Stimulated activated CD4-positive, alpha-beta T cell treated with anti-CD3 and anti-CD28 coated beads, TNF-alpha, amount 100 ng/mL, for 4 hours (primary cell): ENCODE measurements around the gene SERHL2.
"Not testable (repeated sequence)": the region's sequence is repeated elsewhere in the genome, so short reads cannot be mapped to it uniquely, and the experiment has no call there.

Experiments
- DNase-seq, 3 experiments: peaks; one replicate each; pipeline ENCODE4 v3.0.0-alpha.2; 2020; ENCODE audit warnings: low read depth in 3 of 3

The SERHL2 gene

DNA sequence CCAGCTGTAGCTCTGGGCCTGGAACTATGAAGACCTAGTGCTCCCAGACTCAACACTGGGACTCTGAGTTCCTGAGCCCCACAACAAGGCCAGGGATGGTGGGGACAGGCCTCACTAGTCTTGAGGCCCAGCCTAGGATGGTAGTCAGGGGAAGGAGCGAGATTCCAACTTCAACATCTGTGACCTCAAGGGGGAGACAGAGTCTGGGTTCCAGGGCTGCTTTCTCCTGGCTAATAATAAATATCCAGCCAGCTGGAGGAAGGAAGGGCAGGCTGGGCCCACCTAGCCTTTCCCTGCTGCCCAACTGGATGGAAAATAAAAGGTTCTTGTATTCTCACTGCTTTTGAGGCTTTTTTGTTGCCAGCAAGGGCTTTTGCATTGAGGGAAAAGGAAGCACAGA is 20.3 kb downstream of the SERHL2 start:
- DNase-seq = not testable (repeated sequence)

DNA sequence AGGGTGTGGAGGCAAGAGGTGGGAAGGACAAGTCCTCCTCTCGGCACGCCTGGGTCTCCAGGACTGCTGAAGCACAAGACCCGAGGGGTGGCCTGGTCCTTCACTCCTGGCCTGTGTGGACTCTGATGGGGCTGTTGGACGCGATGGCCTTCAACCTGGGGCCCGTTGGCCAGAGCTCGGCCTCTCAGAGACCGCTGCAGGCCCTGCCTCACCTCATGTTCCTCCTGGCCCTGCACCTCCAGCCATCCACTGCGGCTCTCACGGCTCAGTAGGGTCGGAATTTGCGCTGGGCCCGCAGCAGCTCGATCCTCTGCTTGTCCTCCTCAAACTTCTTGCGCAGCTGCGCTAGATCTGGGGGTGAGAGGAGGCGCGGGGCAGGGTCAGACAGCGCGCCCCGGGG is 20.7 kb downstream of the SERHL2 start:
- not testable (repeated sequence) for DNase-seq

DNA sequence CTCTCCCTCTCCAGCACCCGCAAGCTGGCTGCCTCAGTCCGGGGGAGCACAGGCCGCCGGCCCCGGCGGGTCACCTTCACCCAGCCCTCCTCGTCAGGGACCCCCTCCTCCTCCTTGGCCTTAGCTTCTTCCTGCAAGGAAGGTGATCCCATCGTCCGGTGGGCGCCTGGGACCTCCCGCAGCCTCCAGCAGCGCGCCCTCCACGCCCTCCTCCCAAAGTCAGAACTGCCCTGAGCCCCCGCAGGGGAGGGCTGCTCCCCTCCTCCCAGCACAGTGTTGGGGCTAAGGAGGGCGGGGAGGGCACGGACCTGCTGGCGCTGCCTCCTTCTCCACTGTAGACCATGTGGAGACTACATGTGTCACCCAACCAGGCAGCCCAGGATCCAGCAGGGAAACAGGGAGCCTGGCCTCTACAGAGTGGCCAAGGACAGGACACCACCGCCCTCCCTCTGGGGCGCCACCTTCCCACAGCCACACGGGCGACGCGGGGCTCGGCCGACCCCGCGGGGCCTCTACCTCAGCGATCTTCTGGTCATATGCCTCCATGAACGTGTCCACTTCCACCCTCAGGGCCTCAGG is 22.3 kb downstream of the SERHL2 start:
- not testable (repeated sequence) for DNase-seq

DNA sequence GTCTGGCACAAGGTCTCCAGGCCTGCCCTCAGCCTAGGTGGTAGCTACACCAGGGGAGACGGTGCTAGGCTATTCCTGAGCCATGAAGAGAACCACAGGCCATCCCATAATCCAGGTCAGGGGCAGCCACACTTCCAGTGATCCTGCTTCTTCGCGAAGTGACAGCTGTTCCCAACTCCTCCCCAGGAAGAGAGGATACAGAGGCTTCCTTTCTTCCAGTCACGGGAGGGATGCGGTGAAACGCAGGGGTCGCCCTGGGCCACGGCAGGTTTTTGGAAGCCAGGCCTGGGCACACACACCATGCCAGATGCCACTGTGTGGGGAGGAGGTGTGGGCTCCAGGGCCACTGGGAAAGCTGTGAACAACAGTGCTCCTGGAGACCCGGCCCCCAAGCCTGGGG is 23.4 kb downstream of the SERHL2 start:
- not testable (repeated sequence) for DNase-seq

DNA sequence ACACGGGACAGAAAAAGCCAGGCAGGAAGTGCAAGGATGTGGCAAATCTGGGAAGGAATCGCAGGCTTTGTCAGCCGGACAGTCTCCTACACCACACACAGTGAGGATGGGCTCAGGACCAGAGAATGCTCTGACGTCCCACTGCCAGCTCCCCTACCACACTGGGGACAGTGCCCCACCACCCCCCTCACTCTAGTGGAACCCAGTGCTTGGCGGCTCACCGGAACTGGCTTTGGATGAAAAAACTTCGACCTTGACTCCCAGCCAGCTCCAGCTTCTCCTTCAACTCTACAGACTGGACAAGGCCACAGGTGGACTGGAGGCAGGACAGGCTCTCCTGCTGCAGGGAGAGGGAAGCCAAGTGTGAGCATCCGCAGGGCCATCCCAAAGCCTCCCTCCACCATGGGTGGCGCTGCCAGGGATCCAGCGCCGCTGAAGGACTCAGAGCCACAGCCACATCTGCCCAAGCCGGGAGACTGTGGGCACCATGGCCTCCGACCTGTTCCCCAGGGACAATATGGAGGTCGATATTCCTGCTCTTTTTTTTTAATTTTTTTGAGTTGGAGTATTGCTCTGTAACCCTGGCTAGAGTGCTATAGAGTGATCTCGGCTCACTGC is 24.0 kb downstream of the SERHL2 start:
- DNase-seq = no peak

DNA sequence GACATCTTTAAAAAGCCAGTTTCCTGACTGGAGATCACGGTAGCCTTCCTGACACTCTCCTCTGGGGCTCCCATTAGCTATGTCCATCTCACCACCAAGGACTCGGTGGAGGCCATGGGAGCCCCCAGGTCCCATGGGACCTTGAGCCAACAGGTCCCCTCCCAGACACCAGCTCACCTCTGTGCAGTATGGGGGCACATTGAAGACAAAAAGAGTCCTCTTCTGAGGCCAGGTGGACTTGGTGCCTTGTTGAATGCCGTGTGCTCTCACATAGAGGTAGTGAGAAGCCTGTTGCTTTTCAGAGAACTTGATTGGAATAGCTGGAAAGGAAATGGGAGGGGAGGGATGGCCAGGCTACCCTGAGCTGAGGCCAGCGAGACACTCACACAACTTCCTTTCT is 26.3 kb downstream of the SERHL2 start:
- not testable (repeated sequence) for DNase-seq

DNA sequence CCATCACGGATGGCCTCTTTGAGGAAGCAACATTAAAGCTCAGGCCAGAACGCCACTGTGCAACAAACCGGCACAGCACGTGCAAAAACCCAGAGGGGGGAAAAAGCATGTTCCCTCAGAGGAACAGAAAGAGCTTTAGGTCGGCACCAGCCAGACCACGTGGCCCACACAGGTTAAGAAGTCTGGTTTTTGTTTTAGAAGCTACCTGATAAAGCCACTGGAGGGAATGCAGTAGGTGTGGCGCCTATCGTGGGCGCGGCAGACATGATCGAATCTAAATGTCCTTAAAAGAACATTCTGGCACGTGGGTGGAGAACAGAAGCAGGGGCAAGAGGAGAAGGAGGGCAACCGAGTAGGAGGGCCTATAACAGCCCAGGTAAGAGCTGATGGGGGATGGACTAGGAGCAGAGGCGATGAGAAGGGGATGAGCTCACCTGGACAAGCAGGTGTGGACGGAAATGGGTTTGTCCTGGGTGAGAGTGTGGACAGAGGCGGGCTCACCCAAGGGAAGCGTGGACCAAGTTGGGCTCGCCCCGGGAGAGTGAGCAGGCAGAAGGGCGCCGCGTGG is 27.5 kb downstream of the SERHL2 start:
- not testable (repeated sequence) for DNase-seq

DNA sequence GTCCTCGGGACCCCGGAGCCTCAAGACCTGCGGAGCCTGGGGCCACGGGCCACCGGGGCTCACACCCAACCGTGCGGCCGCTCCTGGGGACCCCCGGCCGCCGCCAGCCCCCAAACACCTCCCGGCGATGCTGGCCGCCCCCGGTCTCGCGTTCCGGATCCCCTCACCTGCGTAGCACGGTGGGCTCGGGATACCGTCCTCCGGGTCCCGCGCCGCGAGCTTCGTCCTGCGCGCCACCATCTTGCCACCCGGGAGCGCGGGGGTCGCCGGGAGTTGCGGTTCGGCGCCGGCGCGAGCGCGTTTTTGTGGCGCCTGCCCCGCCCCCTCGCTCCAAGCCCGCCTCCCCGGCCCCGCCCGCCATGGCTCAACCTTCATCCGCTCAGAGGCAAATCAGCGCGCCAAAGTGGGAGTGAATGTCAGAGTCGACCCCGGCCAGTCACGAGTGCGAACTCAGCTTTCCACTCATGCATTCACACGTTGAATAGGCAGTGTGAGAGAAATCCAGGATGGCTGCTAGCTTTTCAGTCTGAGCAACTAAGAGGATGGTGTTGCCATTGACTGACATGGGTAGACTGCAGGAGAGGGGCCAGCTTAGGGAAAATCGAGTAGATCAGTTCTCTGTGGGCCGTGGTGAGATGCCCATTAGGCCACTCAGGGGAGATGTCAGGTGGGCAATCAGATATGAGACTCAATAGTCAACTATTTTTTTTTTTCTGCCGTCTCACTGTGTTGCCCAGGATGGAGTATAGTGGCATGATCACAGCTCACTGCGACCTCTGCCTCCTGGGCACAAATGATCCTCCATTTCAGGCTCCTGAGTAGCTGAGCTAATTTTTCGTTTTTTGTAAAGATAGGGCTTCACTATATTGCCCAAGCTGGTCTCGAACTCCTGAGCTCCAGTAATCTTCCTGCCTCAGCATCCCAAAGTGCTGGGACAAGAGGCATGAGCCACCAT is 28.3 kb downstream of the SERHL2 start:
- peak; percentile 75 to 84 (median 75) for DNase-seq

DNA sequence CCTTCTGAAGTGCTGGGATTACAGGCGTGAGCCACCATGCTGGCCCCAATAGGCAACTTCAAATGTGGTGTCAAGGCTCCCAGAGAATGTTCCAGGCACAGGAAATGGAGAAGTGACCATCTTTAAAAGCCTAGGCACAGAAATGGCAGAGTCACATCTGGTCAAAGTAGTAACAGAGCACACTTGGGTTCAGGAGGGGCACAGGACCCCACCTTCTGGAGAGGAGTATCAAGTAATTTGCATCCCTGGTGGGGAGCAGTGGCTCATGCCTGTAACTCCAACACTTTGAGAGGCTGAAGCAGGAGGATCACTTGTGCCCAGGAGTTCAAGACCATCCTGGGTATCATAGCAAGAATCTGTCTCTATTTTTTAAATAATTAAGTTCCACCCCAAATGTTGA is 29.2 kb downstream of the SERHL2 start:
- no peak for DNase-seq

DNA sequence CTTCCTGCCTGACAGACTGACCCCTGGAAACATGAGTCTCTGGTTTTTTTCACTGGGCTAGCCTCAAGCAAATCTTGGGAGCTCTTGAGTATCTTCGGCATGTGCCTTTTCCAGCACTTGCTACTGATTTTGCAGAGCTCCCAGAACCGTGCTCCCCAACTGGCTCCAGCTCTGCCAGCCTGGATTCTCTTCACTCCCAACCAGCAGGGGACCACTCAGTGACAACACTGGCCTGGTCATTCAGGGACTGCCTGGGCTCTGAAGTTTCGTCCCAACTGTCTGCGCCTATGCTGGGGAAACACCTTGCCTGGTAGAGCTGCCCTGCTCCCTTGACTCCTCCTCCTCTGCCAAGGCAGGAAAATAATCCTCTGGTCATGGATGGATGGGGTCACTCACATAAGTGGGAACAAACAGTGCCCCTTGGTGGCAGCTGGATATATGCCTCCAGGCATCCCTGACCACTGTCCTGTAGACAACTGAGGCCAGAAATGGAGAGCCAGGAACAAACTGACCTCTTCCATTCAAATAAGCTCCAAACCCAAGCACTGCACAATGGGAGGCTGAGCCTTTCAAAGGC is 30.7 kb downstream of the SERHL2 start:
- DNase-seq = no peak

DNA sequence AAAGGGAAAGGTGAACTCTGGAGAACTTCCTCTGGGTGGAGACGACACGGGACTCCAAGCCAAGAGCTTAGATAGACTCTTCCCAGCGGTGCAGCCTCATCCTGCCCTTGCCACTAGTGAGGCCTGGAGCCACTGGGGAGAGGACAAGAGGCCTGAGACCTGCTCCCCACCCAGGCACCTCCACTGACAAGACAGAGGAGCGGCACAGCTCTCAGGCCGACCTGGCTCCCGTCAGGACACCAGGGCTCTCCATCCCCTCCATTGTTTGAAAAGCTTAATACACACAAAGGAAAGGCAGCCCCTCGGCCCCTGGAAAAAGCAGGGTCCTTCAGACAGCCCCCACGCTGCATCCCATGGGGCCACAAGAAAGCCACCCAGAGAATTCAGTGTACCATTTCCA is 31.3 kb downstream of the SERHL2 start:
- no peak for DNase-seq

DNA sequence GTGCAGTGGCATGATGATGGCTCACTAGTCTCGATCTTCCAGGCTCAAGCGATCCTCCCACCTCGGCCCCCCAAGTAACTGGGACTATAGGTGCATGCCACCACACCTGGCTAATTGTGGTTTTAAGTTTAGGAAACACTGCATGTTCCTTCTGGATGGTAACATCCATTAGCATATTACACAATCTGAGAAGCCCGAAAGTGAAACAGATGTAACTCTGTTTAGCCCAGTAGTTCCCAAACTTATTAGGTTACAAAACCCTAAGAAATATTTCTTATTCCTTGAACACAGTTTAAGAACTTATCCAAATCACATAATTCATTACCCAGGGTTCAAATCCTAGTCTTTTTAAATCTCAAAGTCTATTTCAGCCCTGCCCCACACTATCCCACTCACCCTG is 32.6 kb downstream of the SERHL2 start:
- no peak for DNase-seq

DNA sequence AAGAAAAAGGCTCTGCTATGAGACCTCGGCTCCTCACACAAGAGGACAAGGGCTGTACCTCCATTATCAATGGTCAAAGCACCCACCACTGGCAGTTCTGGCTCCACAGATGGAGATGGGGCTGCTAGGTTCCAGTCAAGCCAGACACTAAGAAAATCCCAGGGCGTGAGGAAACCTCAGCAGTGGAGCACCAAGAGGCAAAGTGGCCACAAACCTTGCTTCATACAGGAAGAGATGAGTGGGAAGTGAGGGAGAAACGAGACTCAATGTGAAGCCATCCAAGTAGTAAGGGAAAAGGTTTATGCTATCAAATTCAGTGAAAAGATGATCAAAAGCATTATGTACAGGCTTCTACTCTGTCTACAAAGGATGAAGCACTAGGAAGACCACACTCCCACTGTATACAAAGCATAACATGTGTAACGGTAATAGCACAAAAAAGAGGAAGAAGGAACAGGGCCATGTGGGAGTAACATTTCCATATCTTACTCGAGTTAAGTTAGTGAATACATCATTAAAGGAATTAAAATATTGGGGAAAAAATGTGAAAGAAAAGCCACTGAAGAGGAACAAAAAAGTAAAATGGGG is 33.9 kb downstream of the SERHL2 start:
- no peak for DNase-seq

DNA sequence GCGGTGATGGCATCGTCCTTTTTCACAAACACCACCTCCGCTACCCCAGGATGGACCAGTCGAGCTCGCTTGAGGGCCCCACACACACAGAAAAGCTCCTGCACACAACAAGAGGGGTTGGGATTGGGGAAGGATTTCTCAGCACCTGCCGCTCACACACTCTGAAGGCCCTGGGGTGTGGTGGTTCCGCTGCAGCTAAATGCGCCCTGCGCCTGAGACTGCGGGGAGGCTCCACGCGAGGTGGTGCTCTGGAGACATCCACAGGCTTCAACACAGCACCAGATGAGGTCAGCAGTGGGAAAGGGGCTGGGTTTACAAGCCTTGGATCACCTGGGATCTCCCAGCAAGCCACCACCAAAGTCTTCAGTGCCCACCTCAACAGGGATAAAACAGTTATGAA is 38.2 kb downstream of the SERHL2 start:
- DNase-seq = no peak

DNA sequence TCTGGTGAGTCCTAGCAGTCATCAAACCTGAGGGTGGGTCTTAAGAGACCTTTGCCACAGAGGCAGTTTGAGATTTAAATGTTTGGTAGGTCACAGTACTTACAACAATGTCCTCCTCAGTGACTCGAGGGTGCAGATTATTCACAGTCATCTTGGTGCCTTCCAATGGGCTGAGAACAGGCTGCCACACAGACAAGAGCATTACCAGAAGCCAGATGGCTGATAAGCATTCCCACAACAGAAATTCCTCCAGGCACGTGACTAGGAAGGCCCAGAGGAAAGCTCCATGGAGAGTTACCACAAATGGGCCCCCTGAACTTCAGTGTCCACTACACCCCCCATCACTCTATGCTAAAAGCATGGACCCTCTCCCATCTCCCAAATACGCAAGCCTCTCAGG is 41.7 kb downstream of the SERHL2 start:
- no peak for DNase-seq

DNA sequence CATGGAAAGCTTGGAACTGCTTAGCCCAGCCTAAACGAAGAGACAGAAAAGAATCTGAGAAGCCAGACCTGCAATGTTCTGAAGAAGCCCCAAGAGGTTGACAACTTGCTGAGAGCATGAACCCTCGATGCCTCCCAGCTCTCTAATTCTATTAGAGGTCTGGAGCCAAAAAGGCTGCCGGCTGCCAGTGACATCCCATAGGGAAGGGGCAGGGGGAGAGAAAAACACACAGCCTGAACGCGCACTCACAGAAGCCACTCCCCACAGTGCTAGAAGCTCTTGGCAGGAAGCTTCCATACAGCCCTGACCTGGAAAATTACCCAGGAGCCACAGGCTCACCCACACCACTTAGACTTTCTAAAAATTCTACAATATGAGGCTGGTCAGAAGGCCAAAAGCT is 42.6 kb downstream of the SERHL2 start:
- no peak for DNase-seq

DNA sequence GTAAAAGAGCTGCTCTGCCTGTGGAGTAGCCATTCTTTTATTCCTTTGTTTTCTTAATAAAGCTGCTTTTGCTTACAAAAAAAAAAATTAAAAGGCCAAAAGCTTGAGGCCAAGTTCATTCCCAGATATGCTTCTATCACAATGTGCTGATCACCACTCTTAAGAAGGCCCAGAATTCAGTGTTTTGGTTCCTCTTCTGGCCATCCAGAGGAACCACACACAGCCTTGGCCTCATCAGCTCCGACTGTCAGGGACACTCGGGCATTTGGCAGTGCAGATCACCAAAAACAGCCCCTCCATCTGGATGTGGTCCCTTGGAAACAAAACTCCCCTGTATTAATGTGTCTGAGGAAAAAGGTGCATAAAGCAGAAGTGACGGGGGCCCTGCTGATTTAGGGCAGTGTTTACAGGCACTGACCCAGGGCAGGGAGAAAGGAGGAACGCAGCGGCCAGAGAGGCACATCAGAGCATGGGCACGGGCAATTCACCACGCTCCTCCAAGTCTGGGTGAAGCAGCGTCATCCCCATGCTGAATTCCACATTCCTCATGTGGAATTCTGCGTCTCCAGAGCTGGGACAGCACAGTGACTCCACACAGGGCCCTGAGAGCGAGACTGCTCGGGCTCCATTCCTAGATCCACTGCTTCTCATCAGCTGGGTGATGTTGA is 43.2 kb downstream of the SERHL2 start:
- no peak for DNase-seq

DNA sequence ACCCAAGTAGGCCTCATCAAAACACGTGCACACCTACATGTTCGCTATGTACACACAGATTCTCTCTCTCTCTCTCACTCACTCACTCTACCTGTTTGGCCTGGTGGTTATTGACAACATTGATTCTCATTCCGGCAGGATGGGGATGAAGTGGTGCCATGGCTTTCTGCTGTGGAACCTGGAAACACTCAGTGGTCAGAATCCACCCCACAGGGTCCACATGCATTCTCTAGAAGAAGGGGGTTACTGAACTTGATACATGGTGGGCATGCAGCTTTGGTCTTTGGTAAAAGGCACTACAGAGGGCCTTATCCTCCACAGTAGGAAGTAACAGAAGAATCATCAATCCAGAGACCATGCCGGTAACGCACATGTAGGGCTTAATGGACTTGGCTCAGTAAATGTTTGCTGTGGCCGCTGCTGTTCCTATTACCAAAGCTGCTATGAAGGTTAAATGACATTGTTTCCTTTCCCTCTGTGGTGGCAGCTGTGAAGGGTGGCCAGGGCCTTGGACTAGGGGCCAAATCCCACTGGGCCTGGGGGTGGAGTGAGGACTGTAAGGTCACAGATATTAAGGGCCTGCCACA is 48.2 kb downstream of the SERHL2 start:
- DNase-seq = no peak

DNA sequence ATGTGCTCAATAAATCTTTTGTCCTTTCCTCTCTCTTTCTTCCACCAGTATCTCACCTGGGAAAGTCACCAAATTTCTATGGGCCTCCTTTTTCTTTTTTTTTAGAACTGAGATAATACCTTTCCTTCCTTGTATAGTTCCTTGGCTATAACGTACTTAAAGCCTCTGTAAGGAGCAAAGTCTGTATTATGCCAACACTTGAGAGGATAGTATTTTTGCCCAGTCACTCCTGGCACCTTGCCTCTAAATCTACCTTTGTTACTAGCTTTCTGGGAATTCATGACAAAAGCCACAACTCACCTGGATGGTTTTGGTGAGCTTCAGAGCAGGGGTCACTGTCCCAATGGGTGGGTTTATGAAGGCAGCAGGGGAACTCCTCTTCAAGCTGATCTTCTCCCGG is 48.7 kb downstream of the SERHL2 start:
- DNase-seq = no peak

DNA sequence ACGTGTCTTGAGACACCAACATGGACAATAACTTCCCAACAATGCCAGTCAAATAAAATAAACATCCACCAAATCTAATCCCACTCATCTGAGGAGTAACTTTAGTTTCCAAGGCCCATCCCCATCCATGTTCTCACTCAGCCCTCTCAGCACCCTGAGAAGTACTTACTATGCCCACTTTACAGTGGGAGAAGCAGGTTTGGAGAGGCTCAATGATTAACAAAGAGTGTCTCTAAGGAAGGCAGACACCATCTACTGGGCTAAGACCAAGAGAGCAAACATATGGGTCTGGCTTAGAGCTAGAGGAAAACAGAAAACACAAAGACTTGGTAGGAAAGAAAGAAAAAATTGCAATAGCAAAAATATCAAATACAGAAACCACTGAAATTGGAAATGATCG is 49.7 kb downstream of the SERHL2 start:
- no peak for DNase-seq

DNA sequence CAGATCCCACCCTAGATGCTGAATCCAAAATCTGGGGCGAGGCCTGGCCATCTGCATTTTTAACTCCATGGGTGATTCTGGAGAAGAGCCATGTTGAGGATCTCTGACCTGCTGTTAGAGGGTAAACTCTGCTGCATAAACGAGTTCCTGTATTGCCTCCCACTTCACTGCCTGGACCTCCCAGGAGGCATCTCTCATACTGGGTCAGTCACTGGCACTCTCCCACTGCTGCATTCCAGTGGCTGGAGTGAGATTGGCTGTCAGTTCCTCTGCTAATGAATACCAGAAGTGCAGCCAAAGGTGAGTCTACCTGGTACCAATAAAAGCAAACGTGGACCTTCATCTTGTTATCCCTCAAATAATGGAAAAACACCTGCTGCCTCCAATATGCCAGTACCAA is 50.6 kb downstream of the SERHL2 start:
- DNase-seq = no peak
